ENCODE measurements around the gene ALX4.

The ALX4 gene

DNA sequence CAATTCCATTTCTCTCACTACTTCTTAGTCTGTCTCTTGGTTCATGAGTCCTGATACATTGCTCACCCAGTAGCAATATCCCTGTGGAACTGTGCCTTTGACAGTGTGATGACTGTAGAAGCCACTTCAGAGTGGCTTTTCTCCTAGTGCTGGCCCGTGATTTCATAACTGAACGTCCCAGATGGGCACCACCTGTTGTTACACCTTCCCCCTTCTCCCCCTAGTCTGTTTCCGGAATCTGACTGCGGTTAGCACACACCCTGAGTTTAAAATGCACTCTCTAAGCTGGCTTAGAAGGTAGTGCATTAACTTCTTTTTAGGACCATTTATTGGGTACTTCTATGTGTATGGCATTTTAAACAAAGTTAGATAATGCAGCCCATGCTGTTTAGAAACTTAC, 83.0 kb downstream of the ALX4 start:
- no peak overlapping the region for H4K91ac ChIP-seq (ENCODE audit: low read depth, low read length)
- peaks cover 4 to 7% of the 10 kb centered on the region in 2 experiments for H3K4me1 ChIP-seq (ENCODE audit: control insufficient read depth in 1 of 2, insufficient read depth in 2 of 2, low read length in 2 of 2)

GRCh38 chr11:44226490-44226889, 83.4 kb downstream of the ALX4 start:
- H2BK5ac ChIP-seq (ENCODE audit: low read depth, low read length, poor library complexity): no peak overlapping the region
- no peaks in the 10 kb centered on the region for H3K27me3 ChIP-seq (ENCODE audit: insufficient read depth, low read length)
- no peaks in the 10 kb centered on the region for H3K36me3 ChIP-seq (ENCODE audit: control insufficient read depth in 1 of 2, insufficient read depth in 2 of 2, low read length in 2 of 2)
- no peak overlapping the region for H2BK12ac ChIP-seq (ENCODE audit: low read length)
- H3K23ac ChIP-seq (ENCODE audit: low read length): no peak overlapping the region
- no peak overlapping the region for H4K12ac ChIP-seq (ENCODE audit: low read depth, low read length)
- no peak overlapping the region for H3K27ac ChIP-seq (ENCODE audit: low read depth, low read length)
- H4K8ac ChIP-seq (ENCODE audit: low read depth, low read length): no peak overlapping the region
- peaks cover 2% of the 10 kb centered on the region for H3K79me2 ChIP-seq (ENCODE audit: control insufficient read depth, insufficient read depth, low read length, poor library complexity)
- no peak overlapping the region for H3K4ac ChIP-seq (ENCODE audit: low read depth, low read length)
- H2AFZ ChIP-seq (ENCODE audit: insufficient read depth, low read length, poor library complexity): no peak overlapping the region
- DNase-seq: no peak
- peaks cover 4 to 7% of the 10 kb centered on the region in 2 experiments for H3K4me1 ChIP-seq (ENCODE audit: control insufficient read depth in 1 of 2, insufficient read depth in 2 of 2, low read length in 2 of 2)
- H4K91ac ChIP-seq (ENCODE audit: low read depth, low read length): no peak overlapping the region
- H3K9me3 ChIP-seq (ENCODE audit: insufficient read depth, low read depth, low read length): no peaks in the 10 kb centered on the region
- peaks cover 2% of the 10 kb centered on the region for H3K79me1 ChIP-seq (ENCODE audit: low read length)
- no peak overlapping the region for H2BK120ac ChIP-seq (ENCODE audit: insufficient read depth, low read length, poor library complexity)
- H3K4me2 ChIP-seq (ENCODE audit: low read length): no peak overlapping the region
- no peak overlapping the region for H3K9ac ChIP-seq (ENCODE audit: low read length)
- H3K14ac ChIP-seq (ENCODE audit: low read length): no peak overlapping the region
- no peak overlapping the region for H3K4me3 ChIP-seq (ENCODE audit: low read depth, low read length)
- H2AK5ac ChIP-seq (ENCODE audit: low read length): no peak overlapping the region
- H3K18ac ChIP-seq (ENCODE audit: low read length): no peak overlapping the region
- WGBS (ENCODE audit: extremely low coverage, insufficient coverage, insufficient read length): no CpG with 5 or more reads among the region's 2 CpGs

More for the DNA sequence above, 83.0 kb downstream of the ALX4 start:
- no peak overlapping the region for H3K4me3 ChIP-seq (ENCODE audit: low read depth, low read length)
- no peaks in the 10 kb centered on the region for H3K9me3 ChIP-seq (ENCODE audit: insufficient read depth, low read depth, low read length)
- H3K4ac ChIP-seq (ENCODE audit: low read depth, low read length): no peak overlapping the region
- no peak overlapping the region for H2AK5ac ChIP-seq (ENCODE audit: low read length)
- no peak overlapping the region for H2BK5ac ChIP-seq (ENCODE audit: low read depth, low read length, poor library complexity)
- H3K18ac ChIP-seq (ENCODE audit: low read length): no peak overlapping the region
- H3K27me3 ChIP-seq (ENCODE audit: insufficient read depth, low read length): no peaks in the 10 kb centered on the region
- no peak overlapping the region for H2BK120ac ChIP-seq (ENCODE audit: insufficient read depth, low read length, poor library complexity)
- H2BK12ac ChIP-seq (ENCODE audit: low read length): no peak overlapping the region
- no peak overlapping the region for H3K27ac ChIP-seq (ENCODE audit: low read depth, low read length)
- H3K36me3 ChIP-seq (ENCODE audit: control insufficient read depth in 1 of 2, insufficient read depth in 2 of 2, low read length in 2 of 2): no peaks in the 10 kb centered on the region
- no peak overlapping the region for H4K8ac ChIP-seq (ENCODE audit: low read depth, low read length)
- H2AFZ ChIP-seq (ENCODE audit: insufficient read depth, low read length, poor library complexity): no peak overlapping the region
- no peak overlapping the region for H3K9ac ChIP-seq (ENCODE audit: low read length)
- WGBS (ENCODE audit: extremely low coverage, insufficient coverage, insufficient read length): no CpG with 5 or more reads among the region's 4 CpGs
- H3K23ac ChIP-seq (ENCODE audit: low read length): no peak overlapping the region
- no peak overlapping the region for H3K14ac ChIP-seq (ENCODE audit: low read length)
- no peak for DNase-seq
- H4K12ac ChIP-seq (ENCODE audit: low read depth, low read length): no peak overlapping the region
- peaks cover 2% of the 10 kb centered on the region for H3K79me2 ChIP-seq (ENCODE audit: control insufficient read depth, insufficient read depth, low read length, poor library complexity)
- peaks cover 2% of the 10 kb centered on the region for H3K79me1 ChIP-seq (ENCODE audit: low read length)
- H3K4me2 ChIP-seq (ENCODE audit: low read length): no peak overlapping the region

GRCh38 chr11:44224867-44225501, 85.0 kb downstream of the ALX4 start:
- Histone ChIP-seq H3K4ac (ENCODE audit: low read depth, low read length) (no peak overlapping the region), H2AK5ac (ENCODE audit: low read length) (no peak overlapping the region), H3K18ac (ENCODE audit: low read length) (no peak overlapping the region), H2BK5ac (ENCODE audit: low read depth, low read length, poor library complexity) (no peak overlapping the region), H4K12ac (ENCODE audit: low read depth, low read length) (no peak overlapping the region), H3K23ac (ENCODE audit: low read length) (no peak overlapping the region), H3K14ac (ENCODE audit: low read length) (no peak overlapping the region), H3K4me1 (ENCODE audit: control insufficient read depth in 1 of 2, insufficient read depth in 2 of 2, low read length in 2 of 2) (peaks cover 6 to 11% of the 10 kb centered on the region in 2 experiments), H4K91ac (ENCODE audit: low read depth, low read length) (no peak overlapping the region), H3K9me3 (ENCODE audit: insufficient read depth, low read depth, low read length) (no peaks in the 10 kb centered on the region), H3K79me1 (ENCODE audit: low read length) (peaks cover 2% of the 10 kb centered on the region), H3K4me2 (ENCODE audit: low read length) (no peak overlapping the region), H3K9ac (ENCODE audit: low read length) (no peak overlapping the region), H3K36me3 (ENCODE audit: control insufficient read depth in 1 of 2, insufficient read depth in 2 of 2, low read length in 2 of 2) (no peaks in the 10 kb centered on the region), H3K4me3 (ENCODE audit: low read depth, low read length) (no peak overlapping the region), H3K27me3 (ENCODE audit: insufficient read depth, low read length) (no peaks in the 10 kb centered on the region), H2BK120ac (ENCODE audit: insufficient read depth, low read length, poor library complexity) (no peak overlapping the region), H4K8ac (ENCODE audit: low read depth, low read length) (no peak overlapping the region), H2BK12ac (ENCODE audit: low read length) (no peak overlapping the region), H2AFZ (ENCODE audit: insufficient read depth, low read length, poor library complexity) (no peak overlapping the region), H3K27ac (ENCODE audit: low read depth, low read length) (no peak overlapping the region), H3K79me2 (ENCODE audit: control insufficient read depth, insufficient read depth, low read length, poor library complexity) (peaks cover 2% of the 10 kb centered on the region)
- no peak for DNase-seq
- no CpG with 5 or more reads among the region's 3 CpGs for WGBS (ENCODE audit: extremely low coverage, insufficient coverage, insufficient read length)

GRCh38 chr11:44223238-44223637, 86.7 kb downstream of the ALX4 start:
- Histone ChIP-seq H3K4me1 (ENCODE audit: control insufficient read depth in 1 of 2, insufficient read depth in 2 of 2, low read length in 2 of 2) (peaks cover 2 to 6% of the 10 kb centered on the region in 2 experiments), H2AK5ac (ENCODE audit: low read length) (no peak overlapping the region), H3K4me3 (ENCODE audit: low read depth, low read length) (no peak overlapping the region)

More at GRCh38 chr11:44223238-44223637, 86.7 kb downstream of the ALX4 start:
- no peak overlapping the region for H3K14ac ChIP-seq (ENCODE audit: low read length)
- no peak overlapping the region for H2AFZ ChIP-seq (ENCODE audit: insufficient read depth, low read length, poor library complexity)
- H4K12ac ChIP-seq (ENCODE audit: low read depth, low read length): no peak overlapping the region
- H2BK120ac ChIP-seq (ENCODE audit: insufficient read depth, low read length, poor library complexity): no peak overlapping the region
- no peak overlapping the region for H4K91ac ChIP-seq (ENCODE audit: low read depth, low read length)
- H3K36me3 ChIP-seq (ENCODE audit: control insufficient read depth in 1 of 2, insufficient read depth in 2 of 2, low read length in 2 of 2): no peaks in the 10 kb centered on the region
- no peak overlapping the region for H2BK5ac ChIP-seq (ENCODE audit: low read depth, low read length, poor library complexity)
- H3K4ac ChIP-seq (ENCODE audit: low read depth, low read length): no peak overlapping the region
- H3K27me3 ChIP-seq (ENCODE audit: insufficient read depth, low read length): no peaks in the 10 kb centered on the region
- no peaks in the 10 kb centered on the region for H3K9me3 ChIP-seq (ENCODE audit: insufficient read depth, low read depth, low read length)
- no peaks in the 10 kb centered on the region for H3K79me1 ChIP-seq (ENCODE audit: low read length)
- no peak overlapping the region for H4K8ac ChIP-seq (ENCODE audit: low read depth, low read length)
- no peaks in the 10 kb centered on the region for H3K79me2 ChIP-seq (ENCODE audit: control insufficient read depth, insufficient read depth, low read length, poor library complexity)
- H3K27ac ChIP-seq (ENCODE audit: low read depth, low read length): no peak overlapping the region
- no peak overlapping the region for H3K9ac ChIP-seq (ENCODE audit: low read length)
- H3K18ac ChIP-seq (ENCODE audit: low read length): no peak overlapping the region
- DNase-seq: no peak
- H3K23ac ChIP-seq (ENCODE audit: low read length): no peak overlapping the region
- H3K4me2 ChIP-seq (ENCODE audit: low read length): no peak overlapping the region
- no peak overlapping the region for H2BK12ac ChIP-seq (ENCODE audit: low read length)
